OCI-LY1 (cell line): ENCODE results near the gene SGSM1.

ENCODE experiments used
- CTCF ChIP-seq: fragments of 200-600 bp; sonication (generic), shearing (Covaris generic); IDR thresholded peaks from 2 replicates; pipeline ENCODE4 v1.5.1; 2017; ENCODE audit warnings: mild to moderate bottlenecking, antibody characterized with exemption, low read length, moderate library complexity, mixed read lengths
- EZH2 ChIP-seq: fragments of 200-600 bp; sonication (generic), shearing (Covaris generic); IDR thresholded peaks from 2 replicates; pipeline ENCODE4 v1.8.0; 2017; ENCODE audit warnings: borderline replicate concordance, mixed run types, mild to moderate bottlenecking, antibody characterized with exemption, low read length, moderate library complexity, mixed read lengths

GRCh38 chr22:24816806-24817205 lies 10.8 kb downstream of the SGSM1 start:
- TF ChIP-seq EZH2 = no peak
- TF ChIP-seq CTCF = no peak
